Central memory CD8-positive, alpha-beta T cell (primary cell): Measurements from ENCODE around the gene MEGF10.

Source experiments
- ATAC-seq: fragments of 150-1000 bp; cut with Tn5 transposase; replicated peaks from 2 replicates; pipeline ENCODE4 v1.10.0; 2022; ENCODE audit warnings: mild to moderate bottlenecking, moderate FRiP score, moderate number of reproducible peaks; ENCODE audit not compliant: poor library complexity, severe bottlenecking; ENCODE audit errors: extremely low read depth
- DNase-seq, 2 donors: peaks; one replicate each; pipeline ENCODE4 v3.0.0; 2021; ENCODE audit warnings: low spot score in 2 of 2
- H3K27ac Mint-ChIP-seq: one replicate; pipeline ENCODE4 v1.8.0; 2022; ENCODE audit warnings: low read depth, mild to moderate bottlenecking, moderate library complexity, mixed read lengths
- H3K27me3 Mint-ChIP-seq: one replicate; pipeline ENCODE4 v1.8.0; 2022; ENCODE audit warnings: mixed read lengths
- H3K36me3 Mint-ChIP-seq: one replicate; pipeline ENCODE4 v1.8.0; 2022; ENCODE audit warnings: mild to moderate bottlenecking, moderate library complexity, mixed read lengths; ENCODE audit not compliant: insufficient read depth
- H3K4me1 Mint-ChIP-seq: one replicate; pipeline ENCODE4 v1.8.0; 2022; ENCODE audit warnings: mixed read lengths
- H3K4me3 Mint-ChIP-seq: one replicate; pipeline ENCODE4 v1.8.0; 2022; ENCODE audit warnings: mild to moderate bottlenecking, moderate library complexity, mixed read lengths
- H3K9me3 Mint-ChIP-seq: one replicate; pipeline ENCODE4 v1.8.0; 2022; ENCODE audit warnings: mixed read lengths

The MEGF10 gene

DNA sequence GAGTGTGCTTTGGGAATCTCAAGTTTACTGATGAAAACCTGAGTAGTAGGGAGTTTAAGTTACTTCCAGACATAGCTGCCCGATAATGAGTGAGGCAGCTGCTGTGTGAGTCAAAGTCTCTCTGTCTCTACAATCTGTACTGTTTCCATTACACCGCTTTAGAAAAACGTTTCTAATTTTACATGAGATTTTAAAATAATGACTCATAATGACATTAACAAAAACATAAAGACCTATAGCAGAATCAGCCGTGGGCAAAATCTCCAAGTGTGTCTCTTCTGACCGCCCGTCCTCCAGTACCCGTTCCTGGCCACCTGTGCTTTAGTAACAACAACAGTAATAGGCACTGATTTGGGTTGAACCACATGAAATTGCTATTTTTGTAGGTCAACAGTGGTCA lies 157.2 kb downstream of the MEGF10 start:
- H3K9me3 Mint-ChIP-seq, result no peaks in the 10 kb centered on the region
- no peak for ATAC-seq

DNA sequence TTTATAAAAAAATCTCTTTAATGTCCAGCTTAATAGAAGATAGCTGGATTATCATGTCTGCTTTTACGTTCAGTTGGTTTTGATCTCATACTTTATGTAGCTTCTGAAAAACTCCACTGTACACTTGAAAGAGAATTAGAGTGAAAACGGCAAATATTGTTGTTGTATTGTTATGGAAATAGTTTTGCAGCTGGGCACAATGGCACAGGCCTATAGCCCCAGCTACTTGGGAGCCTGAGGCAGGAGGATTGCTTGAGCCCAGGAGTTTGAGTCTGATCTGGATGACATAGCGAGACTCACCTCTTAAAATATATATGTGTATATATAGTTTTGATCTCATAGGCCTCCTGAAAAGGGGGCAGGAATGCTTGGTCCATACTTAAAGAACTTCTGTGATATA lies 159.4 kb downstream of the MEGF10 start:
- no peaks in the 10 kb centered on the region for H3K9me3 Mint-ChIP-seq
- no peaks in the 10 kb centered on the region for H3K4me1 Mint-ChIP-seq
- ATAC-seq (no peak), DNase-seq (no peak)
- no peak overlapping the region for H3K27ac Mint-ChIP-seq
- peaks cover 2% of the 10 kb centered on the region for H3K36me3 Mint-ChIP-seq
- no peak overlapping the region for H3K4me3 Mint-ChIP-seq
- peaks cover 54% of the 10 kb centered on the region for H3K27me3 Mint-ChIP-seq

More for the DNA sequence above, 157.2 kb downstream of the MEGF10 start:
- no peak overlapping the region for H3K4me3 Mint-ChIP-seq
- no peaks in the 10 kb centered on the region for H3K4me1 Mint-ChIP-seq
- no peak for DNase-seq
- H3K27ac Mint-ChIP-seq, result no peak overlapping the region
- peaks cover 50% of the 10 kb centered on the region for H3K27me3 Mint-ChIP-seq
- H3K36me3 Mint-ChIP-seq, result no peaks in the 10 kb centered on the region

DNA sequence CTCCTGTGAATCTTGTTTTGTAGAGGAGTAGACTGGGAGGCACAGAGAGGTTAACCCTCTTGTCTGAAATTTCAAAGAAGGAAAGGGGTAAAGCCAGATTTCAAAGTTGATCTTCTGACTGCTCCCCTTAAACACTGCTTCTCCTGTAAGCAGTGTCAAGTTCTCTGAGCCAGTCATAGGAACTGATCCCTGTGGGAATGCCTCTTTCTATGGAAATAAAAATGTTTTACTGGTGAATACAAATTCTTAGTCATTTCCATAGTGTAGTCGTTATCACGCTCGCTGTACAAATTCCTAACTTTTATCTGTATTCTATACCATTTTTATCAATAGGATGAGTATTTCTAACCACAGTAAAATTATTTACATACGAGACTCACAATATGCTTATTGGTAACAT lies 160.5 kb downstream of the MEGF10 start:
- Mint-ChIP-seq H3K4me3 (no peak overlapping the region), H3K27me3 (peaks cover 58% of the 10 kb centered on the region), H3K36me3 (peaks cover 2% of the 10 kb centered on the region), H3K9me3 (no peaks in the 10 kb centered on the region), H3K4me1 (no peaks in the 10 kb centered on the region), H3K27ac (no peak overlapping the region)
- no peak for ATAC-seq
- DNase-seq, result no peak

DNA sequence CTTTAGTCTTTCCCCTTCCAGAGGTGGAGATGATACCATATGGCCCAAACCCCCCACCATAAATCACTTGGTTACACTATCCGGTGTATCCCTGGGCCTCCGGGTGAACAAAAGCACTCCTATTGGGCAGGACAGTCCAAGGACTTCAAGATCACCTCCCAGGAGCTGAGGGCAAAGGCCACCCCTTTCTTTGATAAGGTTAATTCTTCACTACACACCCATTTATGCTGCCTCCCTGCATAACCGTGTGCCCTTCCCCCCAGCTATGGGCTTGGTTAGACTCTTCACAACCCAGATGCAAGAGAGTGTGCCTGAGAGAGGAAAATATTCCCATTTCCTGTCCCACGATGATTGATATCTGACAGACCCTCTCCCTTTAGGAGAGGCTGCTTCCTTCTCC lies 162.0 kb downstream of the MEGF10 start:
- no peaks in the 10 kb centered on the region for H3K4me1 Mint-ChIP-seq
- no peak overlapping the region for H3K4me3 Mint-ChIP-seq
- no peaks in the 10 kb centered on the region for H3K9me3 Mint-ChIP-seq
- no peak overlapping the region for H3K27ac Mint-ChIP-seq
- H3K36me3 Mint-ChIP-seq, result peaks cover 2% of the 10 kb centered on the region
- peaks cover 58% of the 10 kb centered on the region for H3K27me3 Mint-ChIP-seq
- ATAC-seq (no peak), DNase-seq (no peak)

DNA sequence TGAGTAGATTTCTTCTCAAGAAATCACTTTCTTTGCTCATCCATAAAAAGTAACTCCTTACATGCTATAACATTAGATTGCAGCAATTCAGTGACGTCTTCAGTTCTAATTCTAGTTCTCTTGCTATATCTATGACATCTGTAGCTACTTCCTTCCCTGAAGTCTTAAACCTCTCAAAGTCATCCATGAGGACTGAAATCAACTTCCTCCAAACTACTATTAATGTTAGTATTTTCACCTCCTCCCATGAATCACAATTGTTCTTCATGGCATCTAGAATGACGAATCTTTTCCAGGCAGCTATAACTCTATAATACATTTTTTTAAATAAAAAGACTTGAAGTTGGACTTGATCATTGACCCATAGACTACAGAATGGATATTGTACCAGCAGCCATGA lies 180.6 kb downstream of the MEGF10 start:
- Mint-ChIP-seq H3K27ac (no peak overlapping the region), H3K9me3 (no peaks in the 10 kb centered on the region), H3K36me3 (no peaks in the 10 kb centered on the region), H3K4me3 (no peak overlapping the region), H3K4me1 (no peaks in the 10 kb centered on the region), H3K27me3 (peaks cover 35% of the 10 kb centered on the region)
- no peak for DNase-seq
- no peak for ATAC-seq

DNA sequence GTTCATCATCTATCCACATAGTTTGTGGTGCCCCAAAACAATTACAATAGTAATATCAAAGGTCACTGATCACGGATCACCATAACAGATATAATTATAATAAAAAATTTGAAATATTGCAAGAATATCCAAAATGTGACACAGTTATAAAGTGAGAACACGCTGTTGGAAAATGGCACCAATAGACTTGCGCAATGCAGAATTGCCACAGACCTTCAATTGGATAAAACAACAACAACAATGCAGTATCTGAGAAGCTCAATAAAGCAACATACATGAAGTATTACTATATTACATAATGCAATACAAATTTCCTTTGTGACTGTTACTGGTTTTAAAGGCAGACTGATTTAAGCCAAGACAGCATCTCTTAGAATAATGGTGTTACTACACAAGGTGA lies 182.1 kb downstream of the MEGF10 start:
- ATAC-seq, result no peak
- H3K27ac Mint-ChIP-seq, result no peak overlapping the region
- H3K4me3 Mint-ChIP-seq, result no peak overlapping the region
- DNase-seq, result no peak
- H3K4me1 Mint-ChIP-seq, result no peaks in the 10 kb centered on the region
- H3K27me3 Mint-ChIP-seq, result peaks cover 24% of the 10 kb centered on the region
- no peaks in the 10 kb centered on the region for H3K36me3 Mint-ChIP-seq
- H3K9me3 Mint-ChIP-seq, result no peaks in the 10 kb centered on the region

DNA sequence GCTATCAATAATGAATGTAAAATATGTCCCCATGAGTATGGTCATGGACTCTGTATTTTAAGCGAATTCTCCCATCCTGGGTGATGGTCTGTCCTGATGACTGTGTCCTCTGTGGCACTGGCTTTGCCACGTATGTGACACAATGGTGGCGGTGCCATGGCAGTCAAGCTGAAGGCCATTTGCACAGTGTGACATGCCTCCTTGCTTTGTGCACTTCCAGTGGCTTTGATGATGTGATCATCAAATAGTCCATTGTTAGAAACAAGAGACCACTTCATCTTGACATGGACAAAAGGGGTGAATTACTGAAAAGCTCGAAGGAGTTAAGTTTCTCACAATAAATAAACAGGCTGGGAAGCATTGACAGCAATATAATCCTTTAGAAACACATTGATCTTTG lies 195.9 kb downstream of the MEGF10 start:
- H3K36me3 Mint-ChIP-seq, result no peaks in the 10 kb centered on the region
- H3K27ac Mint-ChIP-seq, result no peak overlapping the region
- peaks cover 40% of the 10 kb centered on the region for H3K27me3 Mint-ChIP-seq
- no peak overlapping the region for H3K4me3 Mint-ChIP-seq
- DNase-seq (no peak), ATAC-seq (no peak)
- H3K4me1 Mint-ChIP-seq, result no peaks in the 10 kb centered on the region
- no peaks in the 10 kb centered on the region for H3K9me3 Mint-ChIP-seq

DNA sequence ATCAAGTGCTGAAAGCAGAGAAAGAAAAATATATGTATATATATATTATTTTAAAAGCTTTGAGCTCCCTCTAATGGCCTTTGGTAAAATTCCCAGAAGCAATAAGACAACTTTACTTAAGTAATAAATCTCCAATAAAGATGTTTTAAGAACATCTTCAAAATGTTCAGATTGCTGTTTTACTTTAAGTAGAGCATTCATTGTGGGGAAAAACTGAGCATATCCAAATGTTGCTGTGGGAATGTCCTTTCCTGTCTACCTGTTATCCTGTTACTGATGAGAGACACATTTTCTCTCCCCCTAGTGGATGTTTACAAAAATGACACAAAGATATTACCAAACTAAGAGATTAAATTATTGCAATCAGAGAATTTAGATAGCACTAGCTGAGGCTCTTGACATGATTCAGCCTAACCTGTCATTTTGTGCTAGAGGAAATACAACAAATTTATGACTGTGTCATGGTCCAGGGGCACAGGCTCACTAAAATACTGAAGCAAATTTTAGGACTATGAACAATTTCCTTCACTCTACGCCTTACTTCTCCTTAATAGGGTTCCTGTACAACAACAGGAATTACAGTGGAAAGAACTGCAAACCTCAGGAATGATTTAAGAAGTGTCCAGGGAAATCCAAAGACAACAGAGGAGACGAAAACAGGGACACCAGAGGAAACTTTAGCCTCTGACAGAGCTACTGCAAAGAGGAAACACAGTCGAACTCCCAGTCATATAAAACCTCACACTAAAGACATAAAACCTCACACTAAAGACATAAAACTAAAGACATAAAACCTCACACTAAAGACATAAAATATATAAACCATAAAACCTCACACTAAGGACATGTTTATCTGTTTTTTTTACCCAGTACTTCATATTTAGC lies 202.5 kb downstream of the MEGF10 start:
- Mint-ChIP-seq H3K4me1 (no peaks in the 10 kb centered on the region), H3K36me3 (no peaks in the 10 kb centered on the region), H3K27ac (no peak overlapping the region), H3K27me3 (peaks cover 75% of the 10 kb centered on the region), H3K9me3 (no peaks in the 10 kb centered on the region), H3K4me3 (no peak overlapping the region)
- ATAC-seq, result peak; percentile 36
- no peak for DNase-seq

DNA sequence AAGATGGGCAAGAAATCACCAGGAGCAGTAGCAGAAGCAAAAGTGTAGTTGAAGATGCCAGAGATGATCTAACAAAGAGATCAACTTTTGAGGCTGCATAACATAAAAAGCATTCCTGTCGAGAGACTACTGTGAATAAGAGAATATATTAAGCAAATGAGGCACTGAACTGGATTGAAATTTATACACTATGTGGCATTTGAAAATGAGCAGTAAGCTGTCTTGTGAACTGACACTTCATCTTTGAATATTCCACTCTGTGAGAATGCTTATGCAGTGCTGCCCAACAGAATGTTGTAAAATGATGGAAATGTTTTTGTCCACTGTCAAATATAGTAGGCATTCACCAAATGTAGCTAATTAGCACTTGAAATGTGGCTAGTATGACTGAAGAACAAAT lies 208.0 kb downstream of the MEGF10 start:
- Mint-ChIP-seq H3K36me3 (peaks cover 2% of the 10 kb centered on the region), H3K27ac (no peak overlapping the region), H3K27me3 (peaks cover 36% of the 10 kb centered on the region), H3K4me1 (no peaks in the 10 kb centered on the region), H3K9me3 (no peaks in the 10 kb centered on the region), H3K4me3 (no peak overlapping the region)
- no peak for ATAC-seq
- DNase-seq, result no peak

DNA sequence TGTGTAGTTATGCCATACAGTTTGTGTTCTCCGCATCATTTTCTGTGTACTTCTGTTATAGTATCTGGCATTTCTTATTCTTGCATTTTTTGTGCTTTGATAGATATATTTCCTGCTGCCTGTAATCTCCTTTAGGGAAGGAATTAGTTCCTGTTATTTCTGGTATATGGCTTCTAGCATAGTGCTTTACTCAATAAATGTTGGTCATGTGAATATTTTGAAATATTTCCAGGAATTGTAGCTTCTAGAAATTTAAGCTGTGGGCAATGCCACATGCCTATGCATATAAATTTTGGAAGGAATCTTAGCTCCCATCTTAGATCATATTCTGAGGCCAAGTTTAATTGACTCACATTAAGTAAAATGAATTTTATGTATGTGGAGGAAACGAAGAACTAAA lies 215.3 kb downstream of the MEGF10 start:
- Mint-ChIP-seq H3K27ac (no peak overlapping the region), H3K27me3 (peaks cover 12% of the 10 kb centered on the region)
- DNase-seq, result no peak

DNA sequence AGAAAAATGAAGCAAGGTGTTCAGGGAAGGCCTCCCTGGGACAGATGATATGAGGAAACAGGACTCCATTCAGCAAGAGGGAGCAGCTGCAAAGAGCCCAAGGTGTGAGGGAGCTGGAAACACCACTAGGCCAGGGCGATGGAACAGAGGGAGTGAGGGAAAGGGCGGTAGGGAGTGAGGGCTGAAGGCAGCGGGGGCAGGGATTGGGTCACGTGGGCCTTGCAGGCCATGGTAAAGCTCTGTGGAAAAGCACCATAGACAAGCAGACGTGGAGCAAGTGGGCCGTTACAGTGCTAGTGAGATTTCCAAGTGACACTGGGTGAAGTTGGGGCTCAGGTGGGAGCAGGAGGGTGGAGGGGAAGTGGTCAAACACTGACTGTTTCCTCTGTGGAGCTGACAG lies 216.0 kb downstream of the MEGF10 start:
- H3K4me3 Mint-ChIP-seq, result no peak overlapping the region
- no peak for DNase-seq
- no peak for ATAC-seq
- H3K4me1 Mint-ChIP-seq, result no peaks in the 10 kb centered on the region
- no peaks in the 10 kb centered on the region for H3K9me3 Mint-ChIP-seq
- H3K27me3 Mint-ChIP-seq, result peaks cover 19% of the 10 kb centered on the region
- H3K36me3 Mint-ChIP-seq, result peaks cover 2% of the 10 kb centered on the region
- no peak overlapping the region for H3K27ac Mint-ChIP-seq

More for the DNA sequence above, 215.3 kb downstream of the MEGF10 start:
- Mint-ChIP-seq H3K9me3 (no peaks in the 10 kb centered on the region), H3K4me3 (no peak overlapping the region), H3K4me1 (no peaks in the 10 kb centered on the region), H3K36me3 (peaks cover 2% of the 10 kb centered on the region)
- no peak for ATAC-seq

DNA sequence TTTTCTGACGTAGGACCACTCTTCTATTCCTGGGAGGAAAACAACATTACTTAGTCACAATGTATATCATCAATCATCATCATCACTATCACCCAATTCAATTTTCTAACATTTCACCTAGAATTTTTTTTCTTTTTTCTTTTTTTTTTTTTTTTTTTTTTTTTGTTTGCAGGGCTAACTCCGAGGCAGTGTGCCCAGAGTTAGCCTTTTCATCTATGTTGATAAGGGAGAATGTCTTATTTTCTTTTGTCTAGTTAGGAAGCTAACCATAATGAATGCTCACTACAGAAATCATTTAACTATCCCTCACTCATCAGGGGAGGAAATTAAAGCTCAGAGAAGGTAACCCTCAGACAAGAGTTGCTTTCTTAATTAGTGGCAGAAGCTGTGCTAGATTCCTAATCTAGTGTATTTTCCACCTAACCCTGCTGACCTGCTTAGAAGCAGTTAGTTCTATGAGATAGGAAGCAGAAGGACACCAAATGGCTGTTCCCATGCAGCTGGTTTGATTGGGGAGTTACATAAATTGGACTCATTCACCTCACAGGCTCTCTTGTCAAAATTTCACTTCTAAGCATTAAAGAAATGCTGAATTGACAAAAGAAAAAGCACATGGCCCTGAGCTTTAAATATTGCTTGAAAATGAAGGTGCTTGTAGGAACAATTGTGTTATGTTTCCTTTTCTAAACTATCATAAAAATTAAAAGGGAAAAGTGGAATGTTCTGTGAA lies 218.2 kb downstream of the MEGF10 start:
- DNase-seq (no peak), ATAC-seq (no peak)
- Mint-ChIP-seq H3K4me3 (no peak overlapping the region), H3K27me3 (peaks cover 34% of the 10 kb centered on the region), H3K9me3 (no peaks in the 10 kb centered on the region), H3K4me1 (no peaks in the 10 kb centered on the region), H3K36me3 (no peaks in the 10 kb centered on the region), H3K27ac (no peak overlapping the region)
